HepG2 (cell line): ENCODE data around the gene RBM23. TPM values are rescaled to one million over a fixed set of nuclear protein-coding genes. Genes with fewer than 3 reads are reported as not detected.
A peak's percentile ranks its signal among the peaks of the same experiment; 100 is the strongest.

ENCODE experiments used
- EHMT2 ChIP-seq: fragments of 200-600 bp; sonication (generic); IDR thresholded peaks from 2 replicates; pipeline ENCODE4 v1.7.0; 2017; ENCODE audit warnings: antibody characterized with exemption, low read depth, low read length, borderline replicate concordance
- HES4 ChIP-seq: sonication (generic); formaldehyde crosslinking; IDR thresholded peaks from 2 replicates; pipeline ENCODE4 v1.9.0; 2021; ENCODE audit warnings: mild to moderate bottlenecking, missing genetic modification reagents, borderline replicate concordance
- HNRNPK ChIP-seq: fragments of 200-400 bp; formaldehyde crosslinking; IDR thresholded peaks from 2 replicates; pipeline ENCODE4 v1.6.1; 2018; ENCODE audit warnings: low read length, low read depth, moderate library complexity, mild to moderate bottlenecking; ENCODE audit not compliant: poor library complexity, severe bottlenecking
- MTERF4 ChIP-seq: sonication (generic); formaldehyde crosslinking; IDR thresholded peaks from 2 replicates; pipeline ENCODE4 v1.8.0; 2023; ENCODE audit warnings: mild to moderate bottlenecking, missing genetic modification reagents
- MXD1 ChIP-seq: sonication (generic); formaldehyde crosslinking; IDR thresholded peaks from 2 replicates; pipeline ENCODE4 v1.4.0; 2020; ENCODE audit warnings: mild to moderate bottlenecking, missing genetic modification reagents
- MXD4 ChIP-seq: IDR thresholded peaks from 2 replicates; pipeline ENCODE4 v1.6.1; 2016; ENCODE audit warnings: mild to moderate bottlenecking, missing biosample characterization, missing genetic modification reagents
- NCOA5 ChIP-seq: sonication (generic); formaldehyde crosslinking; IDR thresholded peaks from 2 replicates; pipeline ENCODE4 v1.4.0; 2020; ENCODE audit warnings: missing genetic modification reagents
- RBFOX2 ChIP-seq: fragments of 200-400 bp; formaldehyde crosslinking; IDR thresholded peaks from 2 replicates; pipeline ENCODE4 v1.6.1; 2017; ENCODE audit warnings: low read depth, mild to moderate bottlenecking, low read length
- TAF1 ChIP-seq: sonication (generic); formaldehyde crosslinking; IDR thresholded peaks from 2 replicates; pipeline ENCODE4 v1.4.0; 2020; ENCODE audit warnings: missing genetic modification reagents
- TFDP2 ChIP-seq: sonication (generic); formaldehyde crosslinking; IDR thresholded peaks from 2 replicates; pipeline ENCODE4 v1.4.0; 2020; ENCODE audit warnings: missing genetic modification reagents
- ZBTB25 ChIP-seq: IDR thresholded peaks from 2 replicates; pipeline ENCODE4 v1.6.1; 2018; ENCODE audit warnings: missing genetic modification reagents
- ZBTB39 ChIP-seq: sonication (generic); formaldehyde crosslinking; IDR thresholded peaks from 2 replicates; pipeline ENCODE4 v1.5.0; 2020; ENCODE audit warnings: missing genetic modification reagents
- ZBTB7A ChIP-seq: sonication (generic); formaldehyde crosslinking; IDR thresholded peaks from 2 replicates; pipeline ENCODE4 v1.8.0; 2022; ENCODE audit warnings: mild to moderate bottlenecking, missing genetic modification reagents
- ZNF281 ChIP-seq: sonication (generic); formaldehyde crosslinking; IDR thresholded peaks from 2 replicates; pipeline ENCODE4 v1.4.0; 2020; ENCODE audit warnings: missing genetic modification reagents, borderline replicate concordance
- ZNF329 ChIP-seq: sonication (generic); formaldehyde crosslinking; IDR thresholded peaks from 2 replicates; pipeline ENCODE4 v1.9.0; 2021; ENCODE audit warnings: low read depth, mild to moderate bottlenecking, missing genetic modification reagents
- ZNF558 ChIP-seq: sonication (generic); formaldehyde crosslinking; IDR thresholded peaks from 2 replicates; pipeline ENCODE4 v1.9.0; 2022; ENCODE audit warnings: mild to moderate bottlenecking, missing genetic modification reagents, borderline replicate concordance
- ZNF713 ChIP-seq: sonication (generic); formaldehyde crosslinking; IDR thresholded peaks from 2 replicates; pipeline ENCODE4 v1.4.0; 2020; ENCODE audit warnings: mild to moderate bottlenecking, missing genetic modification reagents
- polyA plus RNA-seq, 8 experiments: library from polyadenylated mRNA; depleted of rRNA in 3 of 8; stranded (reverse) in 7 of 8; unstranded in 1 of 8; fragments of >200 nt; fragmentation: Illumina TruSeq in 4 of 8; extraction: Trizol in 4 of 8; gene quantifications; 2 replicates each; pipeline versions ENCODE4 v1.2.1 to v1.2.3, GENCODE V29; 2011 to 2016; ENCODE audit warnings: low read depth in 4 of 8, missing spikeins in 1 of 8, mixed read lengths in 1 of 8; ENCODE audit not compliant: insufficient read depth in 1 of 8
- total RNA-seq, 5 experiments: library from RNA; depleted of rRNA; stranded (reverse); fragments of >200 nt; fragmentation: Illumina TruSeq; extraction: Trizol; gene quantifications; 2 replicates each; pipeline ENCODE4 v1.2.3, GENCODE V29; 2016; ENCODE audit warnings: low read depth in 1 of 5

The RBM23 gene
- total and polyA plus RNA-seq, 2 of the 13 experiments (the other 11 are each of a cell fraction or from before 2014, with no cell fraction given): 1.5 to 2.1 TPM

- TF ChIP-seq MXD1 (CRISPR knock-in tag) (0 out of 2 replicates have a peak, but pooled peaks have one; percentile 15), HNRNPK (no peak), MXD4 (no peak), ZNF558 (CRISPR knock-in tag) (no peak), ZBTB7A (CRISPR knock-in tag) (peak; percentile 63; the same call in 1 of the 2 replicates), ZBTB39 (CRISPR knock-in tag) (no peak), TAF1 (no peak), HES4 (CRISPR knock-in tag) (0 out of 2 replicates have a peak, but pooled peaks have one; percentile 39), EHMT2 (no peak), ZNF713 (no peak), TFDP2 (no peak), NCOA5 (CRISPR knock-in tag) (no peak), MTERF4 (no peak), ZBTB25 (CRISPR knock-in tag) (no peak), ZNF329 (no peak), RBFOX2 (peak; percentile 39; the same call in 1 of the 2 replicates), ZNF281 (CRISPR knock-in tag) (no peak)
Measured at GRCh38 chr14:22875748-22876319, 43.1 kb downstream of the RBM23 start (continued).
